Activated CD4-positive, alpha-beta T cell treated with anti-CD3 and anti-CD28 coated beads, Interleukin-2, Interleukin-4, amounts not matched to agents 100 ng/mL and 50 ng/mL, durations not matched to agents 16 hours and 8 hours (primary cell): ENCODE data around the gene ZNF687.

Experiments used
- DNase-seq: peaks from one replicate; pipeline ENCODE4 v3.0.0-alpha.2; 2020; ENCODE audit warnings: low spot score

Gene ZNF687

DNA sequence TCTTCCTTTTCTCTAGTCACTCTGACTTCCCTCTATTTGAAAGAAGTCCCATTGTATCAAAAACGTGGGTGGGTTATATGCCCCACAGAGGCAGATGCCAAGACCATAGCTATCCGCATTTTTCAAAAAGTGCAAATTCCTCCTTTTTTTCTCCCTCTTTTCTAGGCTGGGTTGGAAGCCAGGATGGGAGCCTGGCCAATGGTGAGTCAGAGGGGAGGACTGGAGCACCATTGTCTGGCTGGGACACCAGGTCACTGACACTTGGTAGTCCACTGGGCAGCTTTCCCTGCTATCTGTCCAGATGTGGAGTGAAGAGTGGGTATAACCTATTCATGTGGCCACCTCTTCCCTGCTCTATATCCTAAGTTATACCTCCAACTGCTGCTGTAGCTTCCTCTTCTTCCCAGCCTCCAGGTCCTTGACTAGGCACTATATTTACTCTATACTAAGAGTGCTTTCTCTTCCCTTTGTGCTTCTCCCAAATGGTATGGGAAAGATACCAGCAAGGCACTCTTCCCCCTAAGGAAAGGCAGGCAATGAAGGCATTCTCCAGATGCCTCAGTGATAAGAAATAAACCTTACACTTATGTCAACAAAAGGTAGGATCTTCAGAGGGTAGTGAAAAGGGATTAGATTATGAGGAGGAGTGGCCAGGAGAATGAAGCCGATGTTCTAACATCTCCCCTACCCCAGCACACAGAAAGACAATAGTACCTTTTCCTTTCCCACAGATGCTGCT is 32.2 kb downstream of the ZNF687 start:
- DNase-seq = no peak

DNA sequence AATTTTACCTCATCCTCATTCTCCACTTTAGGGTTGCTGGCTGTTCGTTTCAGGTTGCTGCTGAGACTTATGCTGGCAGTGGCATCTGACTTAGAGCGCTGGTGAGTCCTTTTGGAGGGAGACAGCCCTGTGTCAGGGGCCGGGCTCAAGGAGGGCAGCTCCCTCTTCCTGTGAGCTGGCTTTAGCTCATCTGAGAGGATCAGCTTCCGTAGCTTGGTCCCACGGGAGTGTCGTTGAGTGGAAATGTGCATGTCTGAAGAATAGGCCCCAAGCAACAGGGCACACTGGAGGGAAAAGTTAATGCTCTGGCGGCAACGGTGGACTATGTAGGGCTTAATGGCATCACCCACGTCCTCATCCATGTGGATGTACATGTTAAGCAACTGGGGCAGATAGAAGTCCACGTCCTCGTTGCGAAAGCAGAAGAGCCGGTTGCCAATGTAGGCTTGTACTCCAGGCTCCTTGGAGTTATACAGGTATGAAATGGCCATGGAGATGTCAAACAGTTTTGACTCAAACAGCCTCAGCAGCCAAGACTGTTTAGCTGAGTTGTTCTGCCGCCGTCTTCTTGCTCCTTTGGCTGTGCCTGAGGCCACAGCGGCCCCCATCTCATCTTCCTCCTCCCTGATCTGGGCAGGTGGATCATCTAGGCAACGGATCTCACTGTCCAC is 33.6 kb downstream of the ZNF687 start:
- DNase-seq = no peak

- DNase-seq = no peak
Observed at GRCh38 chr1:151318975-151319374, 36.9 kb downstream of the ZNF687 start.

- no peak for DNase-seq
Observed at GRCh38 chr1:151324390-151324930, 42.4 kb downstream of the ZNF687 start.

DNA sequence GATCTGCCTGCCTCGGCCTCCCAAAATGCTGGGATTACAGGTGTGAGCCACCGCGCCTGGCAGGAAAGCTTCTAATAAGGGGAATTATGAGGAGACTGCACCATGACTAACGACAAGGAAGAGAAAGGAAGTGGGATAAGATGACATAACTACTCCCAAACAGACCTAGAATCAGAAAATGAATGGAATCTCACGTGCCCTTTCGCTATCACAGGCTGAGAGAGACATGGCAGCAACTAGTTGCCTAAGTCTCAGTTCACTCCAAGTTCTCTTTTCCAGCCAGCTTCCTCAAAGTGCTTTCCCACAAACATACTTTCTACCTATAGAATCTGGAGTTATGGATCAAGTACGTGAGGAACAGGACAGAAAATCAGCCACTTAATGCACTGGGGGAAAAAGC is 43.1 kb downstream of the ZNF687 start:
- DNase-seq = no peak

GRCh38 chr1:151325646-151326429 is 43.7 kb downstream of the ZNF687 start:
- peak; percentile 24 for DNase-seq

- peak; percentile 50 for DNase-seq
Observed at GRCh38 chr1:151326619-151327222, 44.6 kb downstream of the ZNF687 start.

DNA sequence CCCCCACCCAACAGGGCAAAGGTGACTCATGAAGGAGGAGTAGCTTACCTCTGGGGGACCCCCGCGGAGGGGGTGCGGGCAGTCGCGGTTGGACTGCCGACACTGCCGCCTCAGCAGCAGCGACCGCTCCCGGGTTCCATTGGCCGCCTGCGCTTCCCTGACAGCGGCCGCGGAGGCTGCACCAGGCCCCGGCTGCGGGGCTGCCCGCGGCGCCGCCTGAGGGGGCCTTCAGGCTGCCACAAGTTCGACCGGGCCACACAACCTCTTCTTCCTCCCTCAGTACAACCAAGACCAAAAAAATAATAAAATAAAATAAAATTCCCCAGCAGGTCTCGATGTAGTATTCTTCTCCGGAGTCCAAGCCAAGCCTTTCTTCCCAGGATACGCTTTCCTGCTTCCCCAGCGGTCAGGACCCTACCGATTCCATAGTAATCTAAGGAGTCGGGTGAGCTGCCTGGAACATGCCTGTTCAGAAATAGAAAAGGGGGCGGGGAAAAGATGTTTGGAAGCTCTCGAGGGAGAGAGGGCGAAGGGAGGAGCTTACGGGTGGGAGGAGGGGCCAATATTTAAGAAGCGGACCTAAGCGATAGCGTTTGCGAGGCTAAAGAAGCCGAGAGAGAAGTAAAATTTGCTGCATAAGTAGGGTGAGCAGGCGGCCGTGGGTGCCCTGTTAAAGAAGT is 45.3 kb downstream of the ZNF687 start, which contains the start of gene PI4KB:
PI4KB (minus strand) TSS at position 194 of the 680 bp plus-strand sequence. CDS start 10,935 bp downstream, outside the sequence.
- peak; percentile 98 for DNase-seq

DNA sequence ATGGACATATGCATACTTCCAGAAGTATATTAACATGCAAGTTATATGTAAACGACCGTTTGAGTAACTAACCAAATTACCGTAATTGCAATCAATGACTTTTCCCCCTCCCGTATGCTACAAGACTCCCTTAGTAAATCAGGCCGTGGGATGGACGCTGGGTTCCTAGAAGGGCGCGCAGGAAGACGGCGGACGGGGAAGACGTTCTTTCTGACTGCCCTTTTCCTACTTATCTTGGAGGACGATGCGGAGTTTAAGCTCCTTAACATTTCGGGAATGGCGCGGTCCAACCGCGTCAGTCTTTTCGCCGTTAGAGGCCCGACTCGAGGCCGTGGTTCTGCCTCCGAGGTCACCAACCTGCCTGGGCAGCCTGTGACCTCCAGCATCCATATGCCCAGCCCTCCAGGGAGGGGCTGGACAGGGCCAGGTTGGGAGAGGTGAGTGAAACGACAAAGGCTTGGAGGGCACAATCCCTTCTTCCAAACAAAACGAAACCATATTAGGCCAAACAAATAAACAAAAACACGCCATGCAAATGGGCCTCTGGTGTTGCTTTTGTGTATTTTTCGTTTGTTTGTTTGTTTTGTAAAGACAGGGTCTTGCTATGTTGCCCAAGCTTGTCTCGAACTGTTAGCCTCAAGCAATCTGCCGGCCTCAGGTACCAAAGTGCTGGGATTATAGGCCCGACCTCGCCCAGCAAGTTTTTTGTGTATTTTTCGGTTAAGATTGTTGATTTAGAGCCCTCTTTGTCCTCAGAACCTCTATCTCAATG is 46.0 kb downstream of the ZNF687 start:
- DNase-seq = no peak

- no peak for DNase-seq
Observed at GRCh38 chr1:151334822-151335221, 52.7 kb downstream of the ZNF687 start.

- DNase-seq = no peak
Observed at GRCh38 chr1:151336556-151336955, 54.5 kb downstream of the ZNF687 start.

GRCh38 chr1:151340870-151341754 is 59.0 kb downstream of the ZNF687 start:
- DNase-seq = peak; percentile 73
